ENCODE measurements around the gene ODR4.
"Not testable (repeated sequence)": the region's sequence is repeated elsewhere in the genome, so short reads cannot be mapped to it uniquely, and the experiment has no call there.

ODR4 gene

GRCh38 chr1:186375152-186375928, at the start of gene ODR4, which contains the start of gene TPR:
Gene ODR4 (plus strand): TSS chr1:186375838. CDS start chr1:186379786, 3,948 bp downstream.
Gene TPR (minus strand): TSS chr1:186375253. CDS start chr1:186375028, 225 bp downstream.
- in situ Hi-C loops (cut with HindIII; ENCODE audit: low sequenced_read_pairs), result no loop called here

- in situ Hi-C loops (cut with HindIII; ENCODE audit: low sequenced_read_pairs), result no loop called here
Measured at GRCh38 chr1:186326009-186326408, 49.6 kb upstream of the ODR4 start.

- in situ Hi-C loops (cut with HindIII; ENCODE audit: low sequenced_read_pairs), result no loop called here
Measured at GRCh38 chr1:186327331-186327730, 48.3 kb upstream of the ODR4 start.

GRCh38 chr1:186330758-186331157, 44.9 kb upstream of the ODR4 start:
- in situ Hi-C loops (cut with HindIII; ENCODE audit: low sequenced_read_pairs), result no loop called here

GRCh38 chr1:186337554-186337953, 38.1 kb upstream of the ODR4 start:
- in situ Hi-C loops (cut with HindIII; ENCODE audit: low sequenced_read_pairs), result no loop called here

- in situ Hi-C loops (cut with HindIII; ENCODE audit: low sequenced_read_pairs), result no loop called here
Measured at GRCh38 chr1:186340772-186341171, 34.9 kb upstream of the ODR4 start.

- in situ Hi-C loops (cut with HindIII; ENCODE audit: low sequenced_read_pairs), result not testable (repeated sequence)
Measured at GRCh38 chr1:186347837-186348691, 27.6 kb upstream of the ODR4 start.

- in situ Hi-C loops (cut with HindIII; ENCODE audit: low sequenced_read_pairs), result no loop called here
Measured at GRCh38 chr1:186374303-186375151, 1.1 kb upstream of the ODR4 start.

- in situ Hi-C loops (cut with HindIII; ENCODE audit: low sequenced_read_pairs), result no loop called here
Measured at GRCh38 chr1:186375929-186376319, 286 bp downstream of the ODR4 start.

- in situ Hi-C loops (cut with HindIII; ENCODE audit: low sequenced_read_pairs), result no loop called here
Measured at GRCh38 chr1:186386725-186387383, 11.2 kb downstream of the ODR4 start.

- in situ Hi-C loops (cut with HindIII; ENCODE audit: low sequenced_read_pairs), result no loop called here
Measured at GRCh38 chr1:186390925-186391324, 15.3 kb downstream of the ODR4 start.

- in situ Hi-C loops (cut with HindIII; ENCODE audit: low sequenced_read_pairs), result no loop called here
Measured at GRCh38 chr1:186391841-186392240, 16.2 kb downstream of the ODR4 start.

GRCh38 chr1:186392711-186393110, 17.1 kb downstream of the ODR4 start:
- in situ Hi-C loops (cut with HindIII; ENCODE audit: low sequenced_read_pairs), result not testable (repeated sequence)

GRCh38 chr1:186401446-186401845, 25.8 kb downstream of the ODR4 start:
- in situ Hi-C loops (cut with HindIII; ENCODE audit: low sequenced_read_pairs), result not testable (repeated sequence)

- in situ Hi-C loops (cut with HindIII; ENCODE audit: low sequenced_read_pairs), result no loop called here
Measured at GRCh38 chr1:186403632-186404031, 28.0 kb downstream of the ODR4 start.

- in situ Hi-C loops (cut with HindIII; ENCODE audit: low sequenced_read_pairs), result no loop called here
Measured at GRCh38 chr1:186404454-186405051, 28.9 kb downstream of the ODR4 start.

GRCh38 chr1:186409091-186409490, 33.5 kb downstream of the ODR4 start:
- in situ Hi-C loops (cut with HindIII; ENCODE audit: low sequenced_read_pairs), result no loop called here

GRCh38 chr1:186413319-186413718, 37.7 kb downstream of the ODR4 start:
- in situ Hi-C loops (cut with HindIII; ENCODE audit: low sequenced_read_pairs), result no loop called here

- in situ Hi-C loops (cut with HindIII; ENCODE audit: low sequenced_read_pairs), result no loop called here
Measured at GRCh38 chr1:186418503-186418902, 42.9 kb downstream of the ODR4 start.

GRCh38 chr1:186420311-186420710, 44.7 kb downstream of the ODR4 start:
- in situ Hi-C loops (cut with HindIII; ENCODE audit: low sequenced_read_pairs), result no loop called here
